B cell (primary cell): Measurements from ENCODE around the gene ARRDC5.
"Not testable (repeated sequence)": the region's sequence is repeated elsewhere in the genome, so short reads cannot be mapped to it uniquely, and the experiment has no call there.

Source experiments
- EZH2 ChIP-seq: IDR thresholded peaks from 2 replicates; pipeline ENCODE4 v1.6.1; 2012; ENCODE audit warnings: borderline replicate concordance, low read depth, mild to moderate bottlenecking, moderate library complexity, low read length; ENCODE audit not compliant: insufficient read depth, poor library complexity, severe bottlenecking
- TF ChIP-seq, protein P1 (sequence below): fragments of 200-600 bp; IDR thresholded peaks from one replicate; pipeline ENCODE4 v1.8.0; 2022; ENCODE audit warnings: antibody characterized with exemption, mild to moderate bottlenecking

DNA sequence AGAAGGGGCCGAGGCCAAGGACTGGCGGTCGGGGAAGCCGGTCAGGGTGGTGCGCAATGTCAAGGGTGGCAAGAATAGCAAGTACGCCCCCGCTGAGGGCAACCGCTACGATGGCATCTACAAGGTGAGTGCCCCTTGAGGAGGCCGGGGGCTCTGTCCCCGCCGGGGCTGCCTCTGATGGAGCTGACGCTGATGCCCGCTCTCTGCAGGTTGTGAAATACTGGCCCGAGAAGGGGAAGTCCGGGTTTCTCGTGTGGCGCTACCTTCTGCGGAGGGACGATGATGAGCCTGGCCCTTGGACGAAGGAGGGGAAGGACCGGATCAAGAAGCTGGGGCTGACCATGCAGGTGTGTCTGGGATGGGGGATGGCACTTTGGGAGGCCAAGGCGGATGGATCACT lies 48.0 kb upstream of the ARRDC5 start:
- TF ChIP-seq, protein P1, sequence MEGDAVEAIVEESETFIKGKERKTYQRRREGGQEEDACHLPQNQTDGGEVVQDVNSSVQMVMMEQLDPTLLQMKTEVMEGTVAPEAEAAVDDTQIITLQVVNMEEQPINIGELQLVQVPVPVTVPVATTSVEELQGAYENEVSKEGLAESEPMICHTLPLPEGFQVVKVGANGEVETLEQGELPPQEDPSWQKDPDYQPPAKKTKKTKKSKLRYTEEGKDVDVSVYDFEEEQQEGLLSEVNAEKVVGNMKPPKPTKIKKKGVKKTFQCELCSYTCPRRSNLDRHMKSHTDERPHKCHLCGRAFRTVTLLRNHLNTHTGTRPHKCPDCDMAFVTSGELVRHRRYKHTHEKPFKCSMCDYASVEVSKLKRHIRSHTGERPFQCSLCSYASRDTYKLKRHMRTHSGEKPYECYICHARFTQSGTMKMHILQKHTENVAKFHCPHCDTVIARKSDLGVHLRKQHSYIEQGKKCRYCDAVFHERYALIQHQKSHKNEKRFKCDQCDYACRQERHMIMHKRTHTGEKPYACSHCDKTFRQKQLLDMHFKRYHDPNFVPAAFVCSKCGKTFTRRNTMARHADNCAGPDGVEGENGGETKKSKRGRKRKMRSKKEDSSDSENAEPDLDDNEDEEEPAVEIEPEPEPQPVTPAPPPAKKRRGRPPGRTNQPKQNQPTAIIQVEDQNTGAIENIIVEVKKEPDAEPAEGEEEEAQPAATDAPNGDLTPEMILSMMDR: not testable (repeated sequence)
- TF ChIP-seq EZH2: not testable (repeated sequence)
